GM12874 (cell line): ENCODE results near the gene DDX20.

Experiments used
- TF ChIP-seq, protein P1 (sequence below): IDR thresholded peaks from 2 replicates; pipeline ENCODE4 v1.5.1; 2011; ENCODE audit warnings: low read depth, mild to moderate bottlenecking, control low read depth, low read length, moderate library complexity; ENCODE audit not compliant: insufficient read depth

The DDX20 gene

DNA sequence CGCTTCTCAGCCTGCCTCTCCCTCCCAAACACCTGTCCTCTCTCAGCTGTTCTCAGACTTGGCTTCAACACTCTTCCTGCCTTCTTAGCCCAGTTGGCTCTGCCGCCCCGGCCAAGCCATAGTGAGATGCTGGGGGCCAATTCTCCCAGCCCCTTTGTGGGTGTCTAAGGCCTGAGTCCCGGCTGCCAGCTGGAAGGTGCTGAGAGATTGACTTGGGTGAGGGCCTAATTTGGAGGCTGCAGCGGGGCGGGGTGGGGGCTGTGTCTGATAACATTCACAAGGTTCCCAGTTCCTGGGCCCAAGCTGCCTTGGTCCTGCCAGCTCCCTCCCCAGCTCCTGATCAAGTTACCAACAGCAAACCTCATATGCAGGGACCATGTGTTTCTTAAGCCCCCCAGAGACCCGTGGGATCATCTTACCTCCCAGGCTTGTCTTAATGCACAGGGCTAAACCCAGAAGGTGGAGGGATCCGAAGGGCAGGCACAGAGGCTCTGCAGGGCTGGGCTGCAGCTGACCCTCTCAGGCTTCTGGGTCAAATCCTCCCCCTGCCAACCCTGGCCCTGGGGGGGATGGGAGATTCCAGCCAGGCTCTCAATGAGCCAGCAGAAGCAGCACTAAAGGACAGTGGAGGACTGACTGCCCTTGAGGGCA lies 26.3 kb upstream of the DDX20 start:
- TF ChIP-seq, protein P1, sequence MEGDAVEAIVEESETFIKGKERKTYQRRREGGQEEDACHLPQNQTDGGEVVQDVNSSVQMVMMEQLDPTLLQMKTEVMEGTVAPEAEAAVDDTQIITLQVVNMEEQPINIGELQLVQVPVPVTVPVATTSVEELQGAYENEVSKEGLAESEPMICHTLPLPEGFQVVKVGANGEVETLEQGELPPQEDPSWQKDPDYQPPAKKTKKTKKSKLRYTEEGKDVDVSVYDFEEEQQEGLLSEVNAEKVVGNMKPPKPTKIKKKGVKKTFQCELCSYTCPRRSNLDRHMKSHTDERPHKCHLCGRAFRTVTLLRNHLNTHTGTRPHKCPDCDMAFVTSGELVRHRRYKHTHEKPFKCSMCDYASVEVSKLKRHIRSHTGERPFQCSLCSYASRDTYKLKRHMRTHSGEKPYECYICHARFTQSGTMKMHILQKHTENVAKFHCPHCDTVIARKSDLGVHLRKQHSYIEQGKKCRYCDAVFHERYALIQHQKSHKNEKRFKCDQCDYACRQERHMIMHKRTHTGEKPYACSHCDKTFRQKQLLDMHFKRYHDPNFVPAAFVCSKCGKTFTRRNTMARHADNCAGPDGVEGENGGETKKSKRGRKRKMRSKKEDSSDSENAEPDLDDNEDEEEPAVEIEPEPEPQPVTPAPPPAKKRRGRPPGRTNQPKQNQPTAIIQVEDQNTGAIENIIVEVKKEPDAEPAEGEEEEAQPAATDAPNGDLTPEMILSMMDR, result no peak

DNA sequence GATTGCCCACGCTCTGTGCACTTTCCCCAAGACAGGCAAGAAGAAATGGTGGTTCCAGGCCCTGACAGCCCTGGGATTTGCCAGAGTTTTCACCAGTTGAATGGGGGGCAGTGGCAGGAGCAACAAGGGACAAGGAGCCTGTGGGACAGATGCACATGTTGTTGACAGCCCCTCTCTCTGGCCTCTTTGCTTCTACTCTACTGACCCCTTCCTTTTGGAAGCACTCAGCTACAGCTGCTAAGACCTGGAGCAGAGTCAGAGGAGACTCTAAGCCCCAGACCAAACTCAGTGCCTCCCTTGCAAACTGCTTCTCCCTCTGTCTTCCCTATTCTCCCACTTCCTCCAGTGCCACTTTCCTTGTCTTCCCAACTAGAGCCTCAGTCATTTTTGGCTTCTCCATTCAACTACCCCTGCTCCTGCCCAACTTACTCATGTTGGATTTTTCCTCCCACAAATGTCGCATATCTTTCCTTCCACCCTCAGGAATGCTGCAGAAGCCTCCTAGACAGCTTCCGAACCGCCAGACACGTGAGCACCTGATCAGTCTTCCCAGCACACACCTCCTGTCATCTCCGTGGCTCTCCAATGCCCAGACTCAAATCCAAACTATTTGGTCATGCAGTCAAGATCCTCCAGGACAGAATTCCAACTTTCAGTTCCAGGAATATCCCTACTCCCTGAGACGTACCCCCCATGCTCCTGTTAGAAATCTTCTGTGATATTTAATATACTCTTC lies 25.6 kb upstream of the DDX20 start:
- TF ChIP-seq, protein P1, result no peak

DNA sequence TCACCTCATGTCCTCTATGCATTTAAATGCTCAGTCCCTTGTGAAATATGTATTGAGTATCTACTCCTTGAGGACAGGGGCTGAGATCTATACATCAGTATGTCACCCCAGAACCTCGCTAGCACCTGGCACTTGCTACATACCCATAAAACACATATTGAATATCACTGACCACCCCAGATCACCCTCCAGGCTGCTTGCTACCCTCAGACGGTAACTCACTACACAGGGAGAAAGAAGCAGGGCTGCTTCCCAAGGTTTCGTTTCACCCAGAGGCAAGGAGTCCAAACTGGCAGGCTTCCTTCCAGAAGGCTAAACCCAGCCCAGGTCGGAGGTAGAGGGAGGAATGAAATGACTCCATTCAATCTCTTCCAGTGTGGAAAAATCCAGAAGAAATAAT lies 25.0 kb upstream of the DDX20 start:
- TF ChIP-seq, protein P1, result no peak

DNA sequence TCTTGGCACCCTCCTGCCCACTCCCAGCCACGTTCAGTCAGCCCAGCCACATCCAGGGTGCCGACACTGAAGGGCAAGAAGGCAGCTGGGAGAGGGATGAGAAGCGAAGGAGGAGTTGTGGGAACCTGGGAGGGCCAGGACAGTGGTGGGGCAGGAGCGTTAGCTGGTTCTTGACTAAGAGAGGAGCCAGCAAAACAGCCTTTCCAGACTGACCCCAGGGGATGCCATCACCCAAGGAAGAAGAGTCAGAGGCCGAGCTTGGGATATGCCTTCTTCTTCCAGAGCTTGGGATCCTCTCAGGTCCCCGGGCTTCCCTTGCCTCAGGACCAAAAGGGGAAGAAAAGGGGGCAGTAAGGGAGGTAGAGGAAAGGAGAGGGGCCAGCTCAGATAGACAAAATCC lies 23.7 kb upstream of the DDX20 start:
- TF ChIP-seq, protein P1, result no peak

DNA sequence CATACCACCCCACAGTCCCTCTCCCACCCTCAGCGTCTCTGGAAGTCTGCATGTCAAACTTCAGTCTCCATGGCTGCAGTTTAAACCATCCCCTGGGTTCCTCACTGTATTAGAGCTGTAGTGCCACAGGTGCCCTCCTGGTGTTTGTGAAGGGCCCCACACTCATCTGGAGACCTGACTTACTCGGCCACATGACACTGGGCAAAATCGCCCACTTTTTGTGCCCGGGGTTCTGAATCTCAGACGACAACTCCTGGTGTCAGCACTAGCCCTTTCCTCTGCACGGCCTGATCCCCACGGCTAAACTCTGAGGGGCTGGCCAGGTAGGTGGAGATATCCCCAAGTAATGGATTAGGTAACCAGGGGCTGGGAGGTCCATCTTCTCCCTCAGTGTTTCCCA lies 23.0 kb upstream of the DDX20 start:
- TF ChIP-seq, protein P1, result no peak

DNA sequence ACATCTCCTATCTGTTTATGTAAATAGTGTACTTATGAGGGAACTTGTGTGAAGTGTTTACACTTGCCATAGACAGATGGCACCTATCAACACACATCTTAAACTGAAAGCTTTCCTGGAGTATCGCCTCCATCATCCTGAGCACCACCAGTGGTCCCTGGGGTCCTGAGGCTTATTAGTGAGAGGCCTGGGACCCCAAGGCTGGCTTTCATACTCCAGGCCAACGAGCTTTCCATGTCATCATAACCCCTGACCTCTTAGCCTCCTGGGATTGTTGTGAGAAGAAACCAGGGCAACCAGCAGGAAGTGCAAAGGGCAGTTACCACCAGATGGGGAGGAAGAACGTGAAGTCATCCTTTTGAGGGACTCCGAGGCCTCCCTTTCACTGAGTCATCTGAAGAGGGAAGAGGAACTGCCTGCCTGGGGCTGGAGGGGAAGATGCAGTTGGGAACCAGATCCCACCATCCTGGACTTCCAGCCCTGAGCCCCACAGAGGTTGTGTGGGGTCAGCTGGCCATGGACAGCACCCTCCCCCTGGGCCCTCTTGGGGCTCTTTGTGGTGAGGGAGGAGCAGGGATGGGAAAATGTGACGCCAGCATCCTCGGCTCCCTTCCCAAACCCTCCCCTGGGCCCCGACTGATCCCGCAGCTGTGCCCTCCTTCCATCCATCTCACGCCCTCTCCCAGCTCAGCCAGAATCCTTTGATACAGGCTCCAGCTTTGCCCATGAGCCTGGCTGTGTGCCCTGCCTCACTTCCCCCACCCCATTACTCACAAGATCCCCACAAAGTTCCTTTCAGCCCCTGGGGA lies 22.3 kb upstream of the DDX20 start:
- TF ChIP-seq, protein P1, result no peak

DNA sequence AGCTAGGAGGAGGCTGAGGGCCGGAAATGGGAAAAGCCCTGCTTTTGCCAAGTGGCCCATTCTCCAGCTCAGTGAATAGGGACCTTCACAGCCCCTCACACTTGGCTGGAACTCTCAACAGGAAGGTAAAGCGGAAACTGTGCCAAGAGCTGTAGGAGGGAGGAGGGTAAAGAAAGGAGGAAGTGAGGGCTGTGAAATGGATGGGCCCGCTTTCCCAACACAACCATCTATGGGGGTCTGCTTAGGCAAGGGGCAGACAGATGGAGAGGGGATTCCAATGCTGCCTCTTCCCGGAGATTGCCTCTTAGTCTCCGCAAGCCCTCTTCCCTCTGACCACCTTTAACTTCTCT lies 21.7 kb upstream of the DDX20 start:
- TF ChIP-seq, protein P1, result no peak
